ENCODE measurements around the gene CTSZ.

Gene CTSZ

DNA sequence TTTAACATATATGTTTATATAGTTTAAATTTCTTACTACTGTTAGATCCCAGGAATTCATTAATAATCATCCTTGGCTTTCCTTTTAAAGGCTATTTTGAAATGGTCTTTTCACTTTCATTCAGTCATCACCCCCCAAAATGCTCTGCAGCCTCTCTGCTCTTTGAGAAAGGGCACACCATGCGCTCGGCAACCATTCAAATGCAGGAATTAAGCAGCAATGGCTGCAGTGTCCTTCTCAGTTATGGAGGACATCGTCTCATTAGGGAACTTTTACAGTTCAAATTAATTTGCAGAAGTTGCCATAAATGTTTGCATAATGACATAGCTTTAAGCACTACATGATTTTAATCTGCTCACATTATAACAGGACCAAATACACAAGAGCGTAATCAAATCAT is 18.5 kb upstream of the CTSZ start:
- no peak overlapping the region for H3K4me3 ChIP-seq (ENCODE audit: low read depth, low read length)
- in situ Hi-C loops (cut with HindIII; ENCODE audit: low pct_ligation_motif_present, low sequenced_read_pairs), result no loop called here
- H3K27me3 ChIP-seq (replicated peaks), result no peaks in the 10 kb centered on the region
- H3K27ac ChIP-seq, result no peak overlapping the region
- peaks cover 53% of the 10 kb centered on the region for H3K36me3 ChIP-seq (replicated peaks)
- no peak for DNase-seq
- TF ChIP-seq, protein P1, sequence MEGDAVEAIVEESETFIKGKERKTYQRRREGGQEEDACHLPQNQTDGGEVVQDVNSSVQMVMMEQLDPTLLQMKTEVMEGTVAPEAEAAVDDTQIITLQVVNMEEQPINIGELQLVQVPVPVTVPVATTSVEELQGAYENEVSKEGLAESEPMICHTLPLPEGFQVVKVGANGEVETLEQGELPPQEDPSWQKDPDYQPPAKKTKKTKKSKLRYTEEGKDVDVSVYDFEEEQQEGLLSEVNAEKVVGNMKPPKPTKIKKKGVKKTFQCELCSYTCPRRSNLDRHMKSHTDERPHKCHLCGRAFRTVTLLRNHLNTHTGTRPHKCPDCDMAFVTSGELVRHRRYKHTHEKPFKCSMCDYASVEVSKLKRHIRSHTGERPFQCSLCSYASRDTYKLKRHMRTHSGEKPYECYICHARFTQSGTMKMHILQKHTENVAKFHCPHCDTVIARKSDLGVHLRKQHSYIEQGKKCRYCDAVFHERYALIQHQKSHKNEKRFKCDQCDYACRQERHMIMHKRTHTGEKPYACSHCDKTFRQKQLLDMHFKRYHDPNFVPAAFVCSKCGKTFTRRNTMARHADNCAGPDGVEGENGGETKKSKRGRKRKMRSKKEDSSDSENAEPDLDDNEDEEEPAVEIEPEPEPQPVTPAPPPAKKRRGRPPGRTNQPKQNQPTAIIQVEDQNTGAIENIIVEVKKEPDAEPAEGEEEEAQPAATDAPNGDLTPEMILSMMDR (IDR thresholded peaks at IDR 0.05; ENCODE audit: low read depth, low read length, missing control alignments), result no peak

DNA sequence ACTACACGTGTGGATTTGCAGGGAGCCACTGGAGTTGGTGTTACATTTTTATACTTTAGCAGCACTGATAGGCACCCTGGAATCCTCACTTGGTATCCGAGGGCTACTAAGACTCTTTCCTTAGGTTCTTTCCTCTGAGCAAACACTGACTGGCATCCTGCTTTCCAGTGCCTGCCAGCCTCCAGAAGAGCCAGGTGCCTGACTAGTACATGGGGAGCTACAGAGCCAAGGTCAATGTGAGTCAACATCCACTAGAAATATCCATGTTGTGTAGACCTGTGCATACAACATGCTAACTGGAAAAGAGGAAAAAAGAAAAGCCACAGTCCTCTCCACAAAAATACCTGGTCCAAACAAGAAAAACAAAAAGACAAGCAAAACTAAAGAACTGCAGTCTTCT is 18.0 kb upstream of the CTSZ start:
- in situ Hi-C loops (cut with HindIII; ENCODE audit: low pct_ligation_motif_present, low sequenced_read_pairs), result no loop called here
- no peak for DNase-seq
- Histone ChIP-seq H3K36me3 (replicated peaks) (peaks cover 50% of the 10 kb centered on the region), H3K4me3 (ENCODE audit: low read depth, low read length) (no peak overlapping the region), H3K27ac (no peak overlapping the region), H3K27me3 (replicated peaks) (no peaks in the 10 kb centered on the region)
- TF ChIP-seq, protein P1 (IDR thresholded peaks at IDR 0.05; ENCODE audit: low read depth, low read length, missing control alignments), result no peak

- H3K36me3 ChIP-seq (replicated peaks), result peaks cover 44% of the 10 kb centered on the region
- in situ Hi-C loops (cut with HindIII; ENCODE audit: low pct_ligation_motif_present, low sequenced_read_pairs), result no loop called here
- H3K4me3 ChIP-seq (ENCODE audit: low read depth, low read length), result no peak overlapping the region
- H3K27me3 ChIP-seq (replicated peaks), result no peaks in the 10 kb centered on the region
- TF ChIP-seq, protein P1 (IDR thresholded peaks at IDR 0.05; ENCODE audit: low read depth, low read length, missing control alignments), result no peak
- no peak for DNase-seq
- H3K27ac ChIP-seq, result no peak overlapping the region
Measured at GRCh38 chr20:59024111-59024530, 17.1 kb upstream of the CTSZ start.

DNA sequence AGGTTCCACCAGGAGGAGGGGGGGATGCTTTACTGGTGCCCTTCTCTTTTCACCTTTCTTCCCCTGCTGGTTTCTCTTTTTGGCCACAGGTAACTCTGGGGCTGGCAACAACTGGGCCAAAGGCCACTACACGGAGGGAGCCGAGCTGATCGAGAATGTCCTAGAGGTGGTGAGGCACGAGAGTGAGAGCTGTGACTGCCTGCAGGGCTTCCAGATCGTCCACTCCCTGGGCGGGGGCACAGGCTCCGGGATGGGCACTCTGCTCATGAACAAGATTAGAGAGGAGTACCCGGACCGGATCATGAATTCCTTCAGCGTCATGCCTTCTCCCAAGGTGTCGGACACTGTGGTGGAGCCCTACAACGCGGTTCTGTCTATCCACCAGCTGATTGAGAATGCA is 16.6 kb upstream of the CTSZ start:
- TF ChIP-seq, protein P1 (IDR thresholded peaks at IDR 0.05; ENCODE audit: low read depth, low read length, missing control alignments), result no peak
- Histone ChIP-seq H3K27ac (no peak overlapping the region), H3K27me3 (replicated peaks) (no peaks in the 10 kb centered on the region), H3K4me3 (ENCODE audit: low read depth, low read length) (no peak overlapping the region), H3K36me3 (replicated peaks) (peaks cover 40% of the 10 kb centered on the region)
- in situ Hi-C loops (cut with HindIII; ENCODE audit: low pct_ligation_motif_present, low sequenced_read_pairs), result no loop called here
- no peak for DNase-seq

DNA sequence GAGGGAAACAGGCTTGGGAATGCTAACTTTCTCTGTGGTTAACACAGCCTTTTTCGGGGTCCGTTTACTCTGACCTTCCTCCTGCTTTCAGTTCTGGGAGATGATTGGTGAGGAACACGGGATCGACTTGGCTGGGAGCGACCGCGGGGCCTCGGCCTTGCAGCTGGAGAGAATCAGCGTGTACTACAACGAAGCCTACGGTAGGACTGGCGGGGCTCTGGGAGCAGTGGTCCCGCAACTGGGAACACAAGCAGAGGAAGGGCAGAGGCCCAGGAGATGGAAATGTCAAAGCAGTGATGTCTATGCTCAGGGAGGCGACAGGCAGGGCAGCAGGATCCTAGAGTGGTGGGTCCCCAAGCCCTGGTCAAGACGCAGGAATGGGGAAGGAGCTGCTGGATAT is 15.7 kb upstream of the CTSZ start:
- Histone ChIP-seq H3K36me3 (replicated peaks) (peaks cover 37% of the 10 kb centered on the region), H3K27ac (no peak overlapping the region), H3K27me3 (replicated peaks) (no peaks in the 10 kb centered on the region), H3K4me3 (ENCODE audit: low read depth, low read length) (no peak overlapping the region)
- TF ChIP-seq, protein P1 (IDR thresholded peaks at IDR 0.05; ENCODE audit: low read depth, low read length, missing control alignments), result no peak
- no peak for DNase-seq
- in situ Hi-C loops (cut with HindIII; ENCODE audit: low pct_ligation_motif_present, low sequenced_read_pairs), result no loop called here

- in situ Hi-C loops (cut with HindIII; ENCODE audit: low pct_ligation_motif_present, low sequenced_read_pairs), result no loop called here
- no peaks in the 10 kb centered on the region for H3K27me3 ChIP-seq (replicated peaks)
- TF ChIP-seq, protein P1 (IDR thresholded peaks at IDR 0.05; ENCODE audit: low read depth, low read length, missing control alignments), result no peak
- H3K4me3 ChIP-seq (ENCODE audit: low read depth, low read length), result no peak overlapping the region
- peaks cover 28% of the 10 kb centered on the region for H3K36me3 ChIP-seq (replicated peaks)
- no peak overlapping the region for H3K27ac ChIP-seq
- peak; percentile 20 for DNase-seq
Measured at GRCh38 chr20:59020938-59021551, 14.0 kb upstream of the CTSZ start.

Data from brain microvascular endothelial cell (primary cell).